T follicular helper cell (primary cell): ENCODE results near the gene FNDC7.
"Not testable (repeated sequence)": the region's sequence is repeated elsewhere in the genome, so short reads cannot be mapped to it uniquely, and the experiment has no call there.

Experiments used
- DNase-seq: peaks from one replicate; pipeline ENCODE4 v3.0.0-alpha.2; 2020; ENCODE audit warnings: low read depth

Gene FNDC7

DNA sequence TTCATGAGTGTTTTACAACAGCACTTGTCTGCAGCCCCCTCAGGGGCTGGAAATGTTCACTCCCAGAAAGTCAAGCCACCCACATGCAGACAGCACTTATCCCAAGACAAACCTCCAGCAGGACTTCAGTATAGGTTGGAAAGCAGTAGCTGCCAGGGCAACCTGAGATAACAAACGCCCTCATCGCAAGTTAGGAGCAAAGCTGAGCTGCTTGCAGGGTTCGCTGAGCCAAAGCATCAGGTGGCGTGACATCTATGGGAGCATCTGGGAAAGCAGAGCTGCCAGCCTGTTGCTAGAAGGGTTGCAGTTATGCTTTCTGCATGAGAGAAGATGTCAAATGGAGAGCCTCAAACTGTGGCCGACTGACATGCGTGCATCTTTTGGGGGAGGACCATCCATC, 29.5 kb downstream of the FNDC7 start:
- no peak for DNase-seq

GRCh38 chr1:108745980-108746381, 33.3 kb downstream of the FNDC7 start:
- DNase-seq, result no peak

DNA sequence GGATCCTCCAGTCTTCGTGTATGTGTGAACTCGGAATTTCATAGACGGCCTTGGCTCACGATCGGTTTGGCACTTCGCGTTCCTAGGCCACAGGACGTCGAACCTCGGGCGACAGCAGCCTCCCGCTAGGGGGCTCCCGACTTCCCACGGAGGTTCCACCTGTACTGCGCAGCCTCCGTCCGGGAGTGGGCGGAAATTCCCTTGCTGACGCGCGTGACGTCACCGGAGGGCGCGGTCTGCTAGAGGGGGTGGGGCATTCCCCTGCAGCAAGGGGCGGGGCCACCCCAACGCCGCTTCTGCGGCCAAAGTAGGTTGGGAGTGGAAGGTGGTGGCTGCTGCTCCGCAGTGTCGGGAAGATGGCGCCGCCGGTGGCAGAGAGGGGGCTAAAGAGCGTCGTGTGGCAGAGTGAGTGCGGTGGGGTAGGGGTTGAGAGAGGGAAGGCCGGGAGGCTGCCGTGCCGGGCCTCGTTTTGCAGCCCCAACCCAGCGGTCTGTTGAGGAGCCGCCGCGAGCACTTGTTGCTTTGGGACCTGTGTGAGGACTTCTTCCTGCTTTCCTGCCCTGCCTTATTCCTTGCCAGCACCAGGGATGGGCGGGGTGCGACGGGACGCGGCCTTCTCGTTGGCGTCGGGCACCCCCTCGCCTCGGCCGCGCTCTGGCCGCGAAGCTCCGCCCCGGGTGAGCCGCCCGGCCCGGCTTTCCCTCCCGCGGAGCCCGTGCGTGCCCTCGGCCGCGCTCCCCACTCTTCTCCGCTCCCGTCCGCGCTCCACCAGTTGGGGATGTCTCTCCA, 33.9 kb downstream of the FNDC7 start, which contains the start of gene STXBP3:
STXBP3 (plus strand) TSS at position 293 of the 789 bp plus-strand sequence; CDS start at position 357, 64 bp downstream.
- DNase-seq, result peak; percentile 100

DNA sequence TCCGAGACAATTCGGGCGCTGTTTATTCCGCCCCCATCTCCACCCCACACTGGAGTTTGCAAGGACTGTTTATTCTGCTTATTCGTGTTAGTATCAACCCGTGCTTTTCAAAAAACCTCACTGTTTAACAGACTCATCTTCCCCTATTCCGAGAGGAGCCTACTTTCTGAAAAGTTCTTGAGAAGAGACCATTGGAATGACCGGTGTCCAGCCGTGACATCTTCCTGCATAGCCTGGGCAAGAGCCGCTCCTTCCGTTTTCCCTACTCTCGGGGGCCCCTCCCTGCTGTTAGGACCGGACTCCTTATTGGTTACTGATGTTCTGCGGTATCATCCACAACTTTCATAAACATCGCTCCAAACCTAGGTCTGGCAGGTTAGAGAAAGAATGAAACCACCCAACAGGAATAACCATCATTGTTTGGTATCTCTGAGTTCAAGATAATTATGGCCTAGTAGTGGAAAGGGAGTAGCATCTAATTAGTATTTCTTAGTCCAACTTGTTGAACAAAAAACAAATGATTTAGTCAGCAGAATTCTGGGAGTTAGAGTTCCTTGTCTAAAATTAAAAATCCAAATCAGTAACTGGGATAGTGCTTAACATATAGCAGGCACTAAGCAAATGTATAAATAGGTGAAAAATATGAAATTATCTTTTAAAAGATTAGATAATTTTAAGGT, 34.6 kb downstream of the FNDC7 start:
- peak; percentile 7 for DNase-seq

DNA sequence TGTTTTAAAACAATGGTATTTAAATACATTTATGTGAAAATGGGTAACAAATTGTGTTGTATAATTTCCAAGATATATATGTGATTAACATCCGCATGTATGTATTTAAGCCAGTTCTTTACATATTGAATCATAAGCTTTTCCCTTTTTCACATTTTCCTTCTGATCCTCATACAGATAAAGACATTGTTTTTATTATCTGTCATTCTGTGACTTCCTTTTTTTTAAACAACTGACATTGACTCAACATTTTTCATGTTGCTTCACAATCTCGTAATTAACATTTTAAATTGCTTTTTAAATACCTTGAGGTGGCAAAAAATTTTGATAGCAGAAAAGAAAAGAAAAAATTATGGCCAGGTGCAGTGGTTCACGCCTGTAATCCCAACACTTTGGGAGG, 35.2 kb downstream of the FNDC7 start:
- DNase-seq, result no peak

DNA sequence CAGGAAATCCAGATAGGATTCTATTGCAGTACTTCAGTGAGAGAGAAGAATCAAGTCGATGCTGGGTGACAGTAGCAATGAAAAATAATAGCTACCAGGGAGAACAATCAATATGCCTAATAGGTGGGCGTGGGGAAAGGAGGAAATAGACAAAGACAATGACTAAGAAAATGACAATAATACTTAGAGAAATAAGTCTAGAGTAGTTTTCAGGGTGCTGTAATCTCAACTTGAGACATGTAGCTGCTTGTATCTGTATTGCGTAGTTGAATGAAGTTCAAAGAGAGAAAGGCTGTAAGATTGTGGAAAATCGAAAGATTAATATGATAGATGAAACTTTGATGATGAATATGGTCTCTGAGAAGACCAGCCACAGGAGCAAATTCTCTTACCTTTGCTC, 36.4 kb downstream of the FNDC7 start:
- no peak for DNase-seq

- no peak for DNase-seq
These were observed 37.9 kb downstream of the FNDC7 start for GRCh38 chr1:108750476-108751181.

DNA sequence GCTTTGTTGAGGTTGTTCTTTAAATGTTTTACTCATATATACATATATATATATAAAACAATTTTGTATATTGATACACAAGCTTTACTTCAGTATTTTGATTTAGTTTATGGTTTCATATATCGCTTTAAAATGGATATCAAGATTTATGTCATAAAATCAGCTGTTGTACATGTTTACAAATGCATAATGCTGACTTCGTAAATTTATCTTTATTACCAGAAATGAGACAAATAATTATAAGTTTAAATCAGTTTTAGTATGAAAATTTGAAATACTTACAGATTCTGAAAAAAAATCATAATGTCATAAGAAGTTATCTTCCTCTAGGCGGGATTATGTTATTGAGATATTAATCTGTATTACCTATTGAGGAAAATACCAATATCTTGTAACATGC, 40.7 kb downstream of the FNDC7 start:
- DNase-seq, result no peak

DNA sequence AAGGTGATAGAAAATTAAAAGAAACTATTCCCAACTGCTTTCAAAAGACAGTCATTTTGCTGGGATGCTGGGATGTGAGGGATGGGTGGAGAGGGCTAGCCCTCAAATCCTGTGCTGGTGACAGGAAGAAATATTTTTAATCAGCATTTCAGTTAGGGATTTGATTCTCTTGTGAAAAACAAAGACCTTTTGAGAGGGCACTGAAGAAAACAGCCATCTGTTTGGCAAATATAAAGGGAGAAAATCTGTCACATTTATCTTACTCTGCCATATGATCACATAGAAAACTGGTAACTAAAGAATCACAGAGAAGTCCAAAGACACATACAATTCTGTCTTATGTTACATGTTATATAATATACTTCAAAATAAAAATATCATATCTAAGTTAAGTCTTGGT, 46.1 kb downstream of the FNDC7 start:
- DNase-seq, result no peak

- no peak for DNase-seq
These were observed 54.4 kb downstream of the FNDC7 start for GRCh38 chr1:108767115-108767514.

- DNase-seq, result no peak
These were observed 55.0 kb downstream of the FNDC7 start for GRCh38 chr1:108767708-108768107.

DNA sequence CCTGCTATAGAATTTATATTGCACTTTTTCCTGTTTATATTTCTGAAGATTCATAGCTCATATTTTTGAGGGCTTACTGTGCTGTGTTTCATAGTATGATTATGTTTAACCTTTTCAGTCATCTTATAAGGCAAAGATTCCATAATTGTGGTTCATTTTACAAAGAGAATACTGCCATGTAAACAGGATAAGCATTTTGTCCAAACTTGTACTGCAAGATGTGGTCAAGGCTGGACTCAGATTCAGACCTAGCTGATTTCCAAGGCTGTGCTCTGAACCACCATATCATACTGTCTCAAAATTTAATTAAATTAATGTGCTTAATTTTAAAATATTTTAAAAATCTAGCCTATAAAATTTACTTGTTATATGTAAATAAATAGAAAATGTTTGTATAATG, 65.1 kb downstream of the FNDC7 start:
- DNase-seq, result no peak

DNA sequence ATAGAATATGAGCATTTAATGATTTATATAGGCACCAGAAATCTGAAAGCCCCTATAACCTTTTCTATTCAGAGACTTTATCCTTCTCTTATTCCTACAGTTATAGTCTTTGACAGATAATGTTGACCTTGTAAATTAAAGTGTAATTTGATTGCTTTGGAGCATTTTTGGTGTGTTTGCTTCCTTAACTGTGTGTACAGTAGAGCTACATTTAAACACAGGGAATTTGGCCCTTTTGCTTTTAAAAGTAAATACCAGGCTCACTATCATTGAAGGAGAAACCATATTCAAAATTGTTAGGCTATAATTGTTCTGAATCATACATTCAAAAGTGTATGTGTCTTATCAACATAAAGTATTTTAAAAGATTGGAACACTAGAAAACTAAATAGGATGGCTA, 66.7 kb downstream of the FNDC7 start:
- no peak for DNase-seq

GRCh38 chr1:108780937-108781574, 68.3 kb downstream of the FNDC7 start:
- no peak for DNase-seq

DNA sequence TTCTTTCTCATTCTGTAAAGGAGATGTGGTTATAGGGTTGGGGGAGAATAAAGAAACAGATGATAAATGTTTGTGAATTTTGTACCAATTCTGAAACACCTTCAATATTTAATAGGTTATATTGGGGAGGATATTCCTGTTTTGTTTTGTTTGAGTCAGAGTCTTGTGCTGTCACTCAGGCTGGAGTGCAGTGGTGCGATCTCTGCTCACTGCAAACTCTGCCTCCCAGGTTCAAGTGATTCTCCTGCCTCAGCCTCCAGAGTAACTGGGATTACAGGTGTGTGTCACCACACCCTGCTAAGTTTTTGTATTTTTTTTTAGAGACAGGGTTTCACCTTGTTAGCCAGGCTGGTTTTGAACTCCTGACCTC, 68.9 kb downstream of the FNDC7 start:
- not testable (repeated sequence) for DNase-seq

DNA sequence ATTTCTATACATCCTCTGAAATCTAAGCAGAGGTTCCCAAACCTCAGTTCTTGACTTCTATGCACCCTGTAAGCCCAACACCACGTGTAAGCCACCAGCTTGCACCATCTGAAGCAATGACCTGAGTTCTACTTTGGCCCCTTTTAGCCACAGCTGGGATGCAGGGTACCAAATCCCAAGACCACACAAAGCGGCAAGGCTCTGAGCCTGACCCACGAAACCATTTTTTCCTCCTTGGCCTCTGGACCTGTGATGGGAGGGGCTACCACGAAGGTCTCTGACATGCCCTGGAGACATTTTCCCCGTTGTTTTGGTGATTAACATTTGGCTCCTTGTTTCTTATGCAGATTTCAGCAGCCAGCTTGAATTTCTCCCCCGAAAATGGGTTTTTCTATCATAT, 72.6 kb downstream of the FNDC7 start:
- DNase-seq, result no peak

GRCh38 chr1:108785880-108786279, 73.2 kb downstream of the FNDC7 start:
- DNase-seq, result no peak

- no peak for DNase-seq
These were observed 79.1 kb downstream of the FNDC7 start for GRCh38 chr1:108791790-108792189.
